ENCODE data around the gene MVB12B. TPM values are rescaled to one million over a fixed set of nuclear protein-coding genes. Genes with fewer than 3 reads are reported as not detected.

MVB12B gene
- total RNA-seq, 1 donor from 2014 or later, result 0.26 TPM

DNA sequence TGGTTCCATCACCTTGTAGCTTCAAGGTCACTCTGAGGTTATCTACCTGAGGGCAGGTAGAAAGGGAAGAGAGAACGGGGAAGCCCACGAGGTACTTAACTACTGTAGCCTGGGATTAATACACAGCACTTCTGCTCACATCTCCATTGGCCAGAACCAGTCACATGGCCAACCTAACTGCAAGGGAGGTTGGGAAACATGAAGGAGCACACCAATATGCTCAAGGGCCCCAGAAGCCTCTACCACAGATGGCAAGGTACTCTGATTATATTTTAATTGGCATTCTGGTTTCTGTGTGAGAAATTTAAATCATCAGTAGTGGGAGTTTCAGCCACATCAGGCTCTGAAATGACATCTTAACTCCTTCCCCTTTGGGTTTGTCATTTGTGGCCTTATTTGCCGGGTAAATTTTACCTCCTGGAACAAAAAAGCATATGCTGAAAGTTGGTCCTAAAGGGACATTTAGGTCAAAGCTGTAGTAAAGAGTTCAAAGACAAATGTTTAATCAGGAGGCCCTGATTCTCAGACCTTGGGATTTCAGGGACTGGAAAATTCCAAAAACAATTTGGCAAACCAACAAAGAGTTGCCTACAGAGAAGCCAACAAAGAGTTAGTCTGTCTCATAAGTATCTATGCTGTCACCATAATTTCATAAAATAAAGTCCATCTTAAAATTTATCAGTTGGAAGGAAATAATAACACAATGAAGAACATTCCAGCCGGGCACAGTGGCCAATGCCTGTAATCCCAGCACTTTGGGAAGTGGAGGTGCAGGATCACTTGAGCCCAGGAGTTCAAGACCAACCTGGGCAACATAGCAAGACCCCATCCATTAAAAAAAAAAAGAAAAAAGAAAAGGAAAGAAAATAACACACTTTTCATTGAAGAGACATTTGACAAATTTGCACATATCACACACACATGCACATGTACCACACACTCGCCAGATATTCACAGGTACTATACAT lies 13.8 kb upstream of the MVB12B start:
- no peaks in the 10 kb centered on the region for H3K36me3 ChIP-seq (ENCODE audit: control insufficient read depth, insufficient read depth, low read length)
- H3K27me3 ChIP-seq (ENCODE audit: control insufficient read depth, insufficient read depth, low read length), result no peaks in the 10 kb centered on the region
- FAIRE-seq, result no peak
- DNase-seq (ENCODE audit: low read depth), result no peak
- no peak overlapping the region for H3K4me3 ChIP-seq (ENCODE audit: low read depth, low read length)
- TF ChIP-seq, protein P1, sequence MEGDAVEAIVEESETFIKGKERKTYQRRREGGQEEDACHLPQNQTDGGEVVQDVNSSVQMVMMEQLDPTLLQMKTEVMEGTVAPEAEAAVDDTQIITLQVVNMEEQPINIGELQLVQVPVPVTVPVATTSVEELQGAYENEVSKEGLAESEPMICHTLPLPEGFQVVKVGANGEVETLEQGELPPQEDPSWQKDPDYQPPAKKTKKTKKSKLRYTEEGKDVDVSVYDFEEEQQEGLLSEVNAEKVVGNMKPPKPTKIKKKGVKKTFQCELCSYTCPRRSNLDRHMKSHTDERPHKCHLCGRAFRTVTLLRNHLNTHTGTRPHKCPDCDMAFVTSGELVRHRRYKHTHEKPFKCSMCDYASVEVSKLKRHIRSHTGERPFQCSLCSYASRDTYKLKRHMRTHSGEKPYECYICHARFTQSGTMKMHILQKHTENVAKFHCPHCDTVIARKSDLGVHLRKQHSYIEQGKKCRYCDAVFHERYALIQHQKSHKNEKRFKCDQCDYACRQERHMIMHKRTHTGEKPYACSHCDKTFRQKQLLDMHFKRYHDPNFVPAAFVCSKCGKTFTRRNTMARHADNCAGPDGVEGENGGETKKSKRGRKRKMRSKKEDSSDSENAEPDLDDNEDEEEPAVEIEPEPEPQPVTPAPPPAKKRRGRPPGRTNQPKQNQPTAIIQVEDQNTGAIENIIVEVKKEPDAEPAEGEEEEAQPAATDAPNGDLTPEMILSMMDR (IDR thresholded peaks at IDR 0.05; ENCODE audit: insufficient read depth, low read length, severe bottlenecking), result no peak

DNA sequence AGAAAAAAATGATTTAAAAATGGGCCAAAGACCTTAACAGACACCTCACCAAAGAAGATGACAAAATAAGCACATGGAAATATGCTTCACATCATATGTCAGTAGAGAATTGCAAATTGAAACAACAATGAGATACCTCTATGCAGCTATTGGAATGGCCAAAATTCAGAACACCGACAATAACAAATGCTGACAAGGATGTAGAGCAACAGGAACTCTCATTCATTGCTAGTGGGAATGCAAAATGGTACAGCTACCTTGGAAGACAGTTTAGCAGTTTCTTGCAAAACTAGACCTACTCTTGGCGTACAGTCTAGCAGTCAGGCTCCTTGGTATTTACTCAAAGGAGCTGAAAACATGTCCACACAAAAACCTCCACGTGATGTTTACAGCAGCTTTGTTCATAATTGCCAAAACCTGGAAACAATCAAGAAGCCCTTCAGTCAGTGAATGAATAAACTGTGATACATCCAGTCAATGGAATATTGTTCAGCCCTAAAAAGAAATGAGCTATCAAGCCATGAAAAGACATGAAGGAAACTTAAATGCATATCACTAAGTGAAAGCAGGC lies 10.5 kb upstream of the MVB12B start:
- FAIRE-seq, result no peak
- DNase-seq (ENCODE audit: low read depth), result peak; percentile 76
- Histone ChIP-seq H3K4me3 (ENCODE audit: low read depth, low read length) (no peak overlapping the region), H3K27me3 (ENCODE audit: control insufficient read depth, insufficient read depth, low read length) (no peaks in the 10 kb centered on the region), H3K36me3 (ENCODE audit: control insufficient read depth, insufficient read depth, low read length) (no peaks in the 10 kb centered on the region)
- TF ChIP-seq, protein P1 (IDR thresholded peaks at IDR 0.05; ENCODE audit: insufficient read depth, low read length, severe bottlenecking), result no peak

DNA sequence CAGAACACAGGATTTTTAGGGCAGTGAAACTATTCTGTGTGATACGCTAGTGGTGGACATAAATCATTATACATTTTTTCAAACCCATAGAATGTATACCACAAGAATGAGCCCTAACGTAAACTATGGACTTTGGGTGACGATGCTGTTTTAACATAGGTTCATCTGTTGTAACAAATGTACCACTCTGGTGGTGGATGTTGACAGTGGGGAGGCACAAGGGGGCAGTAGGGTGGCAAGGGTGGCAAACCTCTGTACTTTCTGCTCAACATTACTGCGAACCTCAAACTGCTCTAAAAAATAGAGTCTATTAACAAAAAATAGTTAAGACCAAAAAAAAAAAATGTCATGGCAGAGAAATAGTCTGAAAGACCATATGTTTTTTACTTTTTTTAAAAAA lies 9.1 kb upstream of the MVB12B start:
- Histone ChIP-seq H3K4me3 (ENCODE audit: low read depth, low read length) (no peak overlapping the region), H3K36me3 (ENCODE audit: control insufficient read depth, insufficient read depth, low read length) (no peaks in the 10 kb centered on the region), H3K27me3 (ENCODE audit: control insufficient read depth, insufficient read depth, low read length) (no peaks in the 10 kb centered on the region)
- TF ChIP-seq, protein P1 (IDR thresholded peaks at IDR 0.05; ENCODE audit: insufficient read depth, low read length, severe bottlenecking), result peak; percentile 35
- FAIRE-seq (no peak), DNase-seq (ENCODE audit: low read depth) (peak; percentile 14)

DNA sequence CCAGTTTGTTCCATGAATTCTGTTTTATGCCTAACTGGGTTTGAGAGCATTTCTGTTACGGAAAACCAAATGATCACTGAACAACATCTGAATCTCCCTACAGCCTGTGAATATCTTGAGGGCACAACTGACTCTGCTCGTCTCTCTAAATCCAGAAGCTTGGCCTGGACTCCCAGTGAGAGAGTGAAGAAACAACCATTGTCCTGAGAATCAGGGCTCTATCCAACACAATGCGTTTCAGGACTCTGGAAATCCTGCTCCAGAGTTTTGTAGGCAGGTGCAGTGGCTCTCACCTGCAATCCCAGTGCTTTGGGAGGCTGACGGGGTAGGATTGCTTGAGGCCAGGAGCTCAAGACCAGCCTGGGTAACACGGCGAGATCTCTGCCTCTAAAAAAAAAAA lies 7.8 kb upstream of the MVB12B start:
- no peak for DNase-seq (ENCODE audit: low read depth)
- Histone ChIP-seq H3K36me3 (ENCODE audit: control insufficient read depth, insufficient read depth, low read length) (no peaks in the 10 kb centered on the region), H3K4me3 (ENCODE audit: low read depth, low read length) (no peak overlapping the region), H3K27me3 (ENCODE audit: control insufficient read depth, insufficient read depth, low read length) (no peaks in the 10 kb centered on the region)
- TF ChIP-seq, protein P1 (IDR thresholded peaks at IDR 0.05; ENCODE audit: insufficient read depth, low read length, severe bottlenecking), result no peak
- FAIRE-seq, result no peak

DNA sequence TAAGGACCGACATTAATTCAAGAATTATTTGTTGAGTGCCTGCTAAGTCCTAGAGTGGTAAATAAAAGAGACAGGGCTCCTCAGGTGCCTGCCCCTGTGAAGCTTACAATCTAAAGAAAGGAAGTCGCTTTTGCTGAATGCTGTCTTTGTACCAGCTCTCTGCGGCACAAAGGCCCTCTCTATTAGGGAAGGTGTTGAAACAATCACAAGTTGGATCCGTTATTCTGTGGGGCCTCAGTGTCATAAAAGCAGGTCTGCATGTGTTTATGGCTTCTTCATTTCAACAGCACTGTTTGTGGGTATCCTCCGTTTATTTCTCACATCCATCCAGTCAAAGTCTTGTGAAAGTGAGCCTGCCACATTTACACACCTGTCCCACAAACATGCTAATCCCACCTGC lies 7.0 kb upstream of the MVB12B start:
- DNase-seq (ENCODE audit: low read depth) (no peak), FAIRE-seq (no peak)
- H3K27me3 ChIP-seq (ENCODE audit: control insufficient read depth, insufficient read depth, low read length), result no peaks in the 10 kb centered on the region
- H3K36me3 ChIP-seq (ENCODE audit: control insufficient read depth, insufficient read depth, low read length), result no peaks in the 10 kb centered on the region
- TF ChIP-seq, protein P1 (IDR thresholded peaks at IDR 0.05; ENCODE audit: insufficient read depth, low read length, severe bottlenecking), result no peak
- no peak overlapping the region for H3K4me3 ChIP-seq (ENCODE audit: low read depth, low read length)

Data from bronchial epithelial cell (primary cell).